RWPE2 (cell line): ENCODE data around the gene RHOT1.

ENCODE experiments used
- ATAC-seq: fragments of 200-7000 bp; cut with Tn5 transposase; 3 replicates; pipeline ENCODE4 v1.9.1; 2021; ENCODE audit warnings: low read depth
- DNase-seq: peaks from one replicate; pipeline ENCODE4 v3.0.0-alpha.2; 2020; ENCODE audit warnings: low spot score
- H3K27ac ChIP-seq: fragments of 450-650 bp; 2 replicates; pipeline ENCODE4 v1.5.1; 2017; ENCODE audit warnings: mild to moderate bottlenecking; ENCODE audit not compliant: poor library complexity, severe bottlenecking
- H3K27me3 ChIP-seq: fragments of 250-450 bp; sonication (Bioruptor Pico); 2 replicates; pipeline ENCODE4 v1.5.1; 2021; ENCODE audit warnings: mild to moderate bottlenecking, moderate library complexity; ENCODE audit not compliant: insufficient read depth, poor library complexity, severe bottlenecking
- H3K36me3 ChIP-seq: fragments of 250-450 bp; sonication (Bioruptor Pico); 2 replicates; pipeline ENCODE4 v1.5.1; 2020; ENCODE audit warnings: low read depth, mild to moderate bottlenecking, moderate library complexity
- H3K4me1 ChIP-seq: fragments of 250-450 bp; sonication (Bioruptor Pico); 2 replicates; pipeline ENCODE4 v1.5.1; 2021; ENCODE audit warnings: mild to moderate bottlenecking, moderate library complexity; ENCODE audit not compliant: insufficient read depth, poor library complexity, severe bottlenecking
- H3K4me3 ChIP-seq: fragments of 250-450 bp; sonication (Bioruptor Pico); 2 replicates; pipeline ENCODE4 v1.5.1; 2021; ENCODE audit warnings: mild to moderate bottlenecking, moderate library complexity; ENCODE audit not compliant: severe bottlenecking
- H3K9me3 ChIP-seq: fragments of 250-450 bp; sonication (Bioruptor Pico); 2 replicates; pipeline ENCODE4 v1.5.1; 2021; ENCODE audit warnings: mild to moderate bottlenecking, moderate library complexity; ENCODE audit not compliant: severe bottlenecking
- TF ChIP-seq, protein P1 (sequence below): fragments of 450-650 bp; IDR thresholded peaks from one replicate; pipeline ENCODE4 v1.5.1; 2017; ENCODE audit warnings: mild to moderate bottlenecking, moderate library complexity; ENCODE audit not compliant: poor library complexity, severe bottlenecking

Gene RHOT1

DNA sequence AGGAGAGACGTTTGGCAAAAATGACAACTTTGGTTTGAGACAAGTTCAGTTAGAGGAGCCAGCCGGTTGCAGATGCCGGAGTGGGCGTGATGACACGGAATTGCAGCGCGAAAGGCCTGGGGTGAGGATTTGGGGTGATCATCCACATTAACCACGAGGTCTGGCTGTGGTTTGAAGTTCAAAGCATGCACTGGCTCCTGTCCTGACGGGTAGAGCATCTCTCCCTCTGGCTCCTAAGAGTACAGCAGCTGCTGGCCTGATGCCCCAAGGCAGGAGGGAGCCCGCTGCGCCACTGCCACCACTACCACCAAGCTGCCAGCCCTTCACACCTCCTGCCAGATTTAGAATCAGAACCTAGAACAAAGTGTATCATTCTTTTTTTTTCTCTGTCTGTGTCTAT lies 127.1 kb downstream of the RHOT1 start:
- Histone ChIP-seq H3K27me3 (peaks cover 45% of the 10 kb centered on the region), H3K4me1 (no peaks in the 10 kb centered on the region), H3K4me3 (no peak overlapping the region), H3K36me3 (no peaks in the 10 kb centered on the region), H3K27ac (no peak overlapping the region), H3K9me3 (no peaks in the 10 kb centered on the region)
- DNase-seq (no peak), ATAC-seq (no peak)
- TF ChIP-seq, protein P1, sequence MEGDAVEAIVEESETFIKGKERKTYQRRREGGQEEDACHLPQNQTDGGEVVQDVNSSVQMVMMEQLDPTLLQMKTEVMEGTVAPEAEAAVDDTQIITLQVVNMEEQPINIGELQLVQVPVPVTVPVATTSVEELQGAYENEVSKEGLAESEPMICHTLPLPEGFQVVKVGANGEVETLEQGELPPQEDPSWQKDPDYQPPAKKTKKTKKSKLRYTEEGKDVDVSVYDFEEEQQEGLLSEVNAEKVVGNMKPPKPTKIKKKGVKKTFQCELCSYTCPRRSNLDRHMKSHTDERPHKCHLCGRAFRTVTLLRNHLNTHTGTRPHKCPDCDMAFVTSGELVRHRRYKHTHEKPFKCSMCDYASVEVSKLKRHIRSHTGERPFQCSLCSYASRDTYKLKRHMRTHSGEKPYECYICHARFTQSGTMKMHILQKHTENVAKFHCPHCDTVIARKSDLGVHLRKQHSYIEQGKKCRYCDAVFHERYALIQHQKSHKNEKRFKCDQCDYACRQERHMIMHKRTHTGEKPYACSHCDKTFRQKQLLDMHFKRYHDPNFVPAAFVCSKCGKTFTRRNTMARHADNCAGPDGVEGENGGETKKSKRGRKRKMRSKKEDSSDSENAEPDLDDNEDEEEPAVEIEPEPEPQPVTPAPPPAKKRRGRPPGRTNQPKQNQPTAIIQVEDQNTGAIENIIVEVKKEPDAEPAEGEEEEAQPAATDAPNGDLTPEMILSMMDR = no peak

DNA sequence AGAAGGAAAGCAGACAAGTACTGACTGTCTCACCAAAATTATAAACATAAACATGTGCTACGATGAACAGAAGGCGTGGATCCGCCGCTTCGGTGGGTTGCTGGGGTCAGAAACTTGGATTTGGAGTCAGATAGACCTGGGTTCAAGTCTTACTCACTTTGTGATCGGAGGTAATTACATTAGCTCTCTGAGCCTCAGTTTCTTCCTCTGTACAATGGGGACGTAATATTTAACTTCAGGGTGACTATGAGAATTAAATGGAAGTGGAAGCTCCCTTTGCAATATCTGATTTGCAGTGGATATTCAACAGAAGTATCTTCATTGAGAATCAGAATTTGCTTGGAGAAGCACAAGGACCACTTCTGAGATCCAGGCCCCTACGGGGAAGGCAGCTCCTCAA lies 129.5 kb downstream of the RHOT1 start:
- no peak for DNase-seq
- ATAC-seq = no peak
- Histone ChIP-seq H3K27ac (no peak overlapping the region), H3K4me3 (no peak overlapping the region), H3K9me3 (no peaks in the 10 kb centered on the region), H3K4me1 (no peaks in the 10 kb centered on the region), H3K36me3 (no peaks in the 10 kb centered on the region), H3K27me3 (peaks cover 27% of the 10 kb centered on the region)
- TF ChIP-seq, protein P1 = no peak

DNA sequence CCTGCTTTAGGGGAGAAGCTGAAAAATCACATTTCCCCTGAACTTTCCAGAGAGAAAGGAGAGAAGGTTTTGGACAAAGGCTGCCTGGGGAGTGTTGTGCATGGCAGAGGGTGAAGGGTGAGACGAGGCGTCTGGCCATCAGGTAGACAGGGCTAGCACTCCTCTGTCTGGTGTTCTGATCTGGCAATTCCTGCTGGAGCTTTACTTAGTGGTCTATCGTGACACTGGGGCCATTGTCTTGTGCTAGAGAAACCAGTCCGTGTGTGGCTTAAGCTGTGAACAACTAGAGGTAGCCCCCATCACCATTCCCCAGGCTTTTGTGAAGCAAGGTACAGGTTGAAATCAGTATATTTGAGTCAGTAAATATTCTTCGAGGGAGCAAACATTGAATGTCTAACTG lies 131.8 kb downstream of the RHOT1 start:
- DNase-seq (no peak), ATAC-seq (no peak)
- Histone ChIP-seq H3K4me3 (no peak overlapping the region), H3K27ac (no peak overlapping the region), H3K27me3 (peaks cover 5% of the 10 kb centered on the region), H3K4me1 (no peaks in the 10 kb centered on the region), H3K9me3 (no peaks in the 10 kb centered on the region), H3K36me3 (no peaks in the 10 kb centered on the region)
- TF ChIP-seq, protein P1 = no peak

DNA sequence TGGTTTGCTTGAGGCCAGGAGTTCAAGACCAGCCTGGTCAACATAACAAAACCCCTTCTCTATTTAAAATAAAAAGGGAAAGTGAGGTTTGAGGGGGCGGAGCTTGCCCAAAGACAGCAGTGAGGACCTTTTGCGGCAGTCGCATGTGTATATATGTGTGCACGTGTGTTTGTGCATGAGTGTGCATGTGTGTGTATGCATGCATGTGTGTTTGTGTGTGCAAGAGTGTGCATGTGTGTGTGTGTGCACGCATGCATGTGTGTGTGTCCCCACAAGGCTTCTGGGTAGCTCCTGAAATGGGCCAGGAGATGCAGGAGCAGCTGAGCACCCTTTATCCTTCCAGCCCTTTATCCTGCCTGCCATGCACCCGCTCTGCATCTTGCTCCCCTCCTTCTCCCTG lies 132.3 kb downstream of the RHOT1 start:
- H3K4me1 ChIP-seq = no peaks in the 10 kb centered on the region
- H3K27me3 ChIP-seq = no peaks in the 10 kb centered on the region
- H3K27ac ChIP-seq = no peak overlapping the region
- no peaks in the 10 kb centered on the region for H3K36me3 ChIP-seq
- DNase-seq (no peak), ATAC-seq (no peak)
- H3K4me3 ChIP-seq = no peak overlapping the region
- TF ChIP-seq, protein P1 = no peak
- H3K9me3 ChIP-seq = no peaks in the 10 kb centered on the region
